LNCAP (cell line): Measurements from ENCODE around the gene ARMC8.

Experiments
- TF ChIP-seq, protein P1 (sequence below): fragments of 450-650 bp; IDR thresholded peaks from 2 replicates; pipeline ENCODE4 v1.5.1; 2017; ENCODE audit warnings: mild to moderate bottlenecking

ARMC8 gene

DNA sequence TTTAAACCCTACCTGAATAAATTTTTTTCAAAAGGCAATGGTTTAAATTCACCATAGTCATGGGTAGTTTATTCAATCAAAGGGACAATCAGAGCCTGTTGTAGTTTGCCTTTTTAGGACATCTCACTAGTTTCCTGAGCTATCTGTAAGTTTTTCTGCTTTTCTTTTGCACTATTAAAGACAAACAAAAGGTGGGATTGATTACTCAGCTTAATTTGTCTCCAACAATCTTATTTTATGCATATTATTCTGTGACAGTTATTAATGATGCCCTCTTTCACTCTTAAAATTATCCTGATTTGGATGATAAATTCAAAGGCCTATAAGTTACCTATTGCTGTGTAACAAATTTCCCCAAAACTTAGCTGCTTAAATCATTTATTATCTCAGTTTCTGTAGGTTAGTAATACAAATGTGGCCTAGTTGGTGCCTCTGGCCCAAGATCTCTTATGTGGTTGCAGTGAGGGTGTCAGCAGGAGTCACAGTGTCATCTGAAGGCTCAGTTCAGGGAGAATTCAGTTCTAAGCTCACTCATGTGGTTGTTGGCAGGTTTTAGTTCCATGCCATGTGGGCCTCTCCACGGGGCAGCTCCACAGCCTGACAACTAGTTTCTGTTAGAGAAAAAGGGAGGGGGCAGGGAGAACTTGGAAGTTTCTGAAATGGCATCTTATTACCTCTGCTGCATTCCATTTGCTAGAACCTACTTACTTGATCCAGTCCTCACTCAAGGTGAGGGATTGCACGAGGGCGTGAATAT is 16.0 kb downstream of the ARMC8 start:
- TF ChIP-seq, protein P1, sequence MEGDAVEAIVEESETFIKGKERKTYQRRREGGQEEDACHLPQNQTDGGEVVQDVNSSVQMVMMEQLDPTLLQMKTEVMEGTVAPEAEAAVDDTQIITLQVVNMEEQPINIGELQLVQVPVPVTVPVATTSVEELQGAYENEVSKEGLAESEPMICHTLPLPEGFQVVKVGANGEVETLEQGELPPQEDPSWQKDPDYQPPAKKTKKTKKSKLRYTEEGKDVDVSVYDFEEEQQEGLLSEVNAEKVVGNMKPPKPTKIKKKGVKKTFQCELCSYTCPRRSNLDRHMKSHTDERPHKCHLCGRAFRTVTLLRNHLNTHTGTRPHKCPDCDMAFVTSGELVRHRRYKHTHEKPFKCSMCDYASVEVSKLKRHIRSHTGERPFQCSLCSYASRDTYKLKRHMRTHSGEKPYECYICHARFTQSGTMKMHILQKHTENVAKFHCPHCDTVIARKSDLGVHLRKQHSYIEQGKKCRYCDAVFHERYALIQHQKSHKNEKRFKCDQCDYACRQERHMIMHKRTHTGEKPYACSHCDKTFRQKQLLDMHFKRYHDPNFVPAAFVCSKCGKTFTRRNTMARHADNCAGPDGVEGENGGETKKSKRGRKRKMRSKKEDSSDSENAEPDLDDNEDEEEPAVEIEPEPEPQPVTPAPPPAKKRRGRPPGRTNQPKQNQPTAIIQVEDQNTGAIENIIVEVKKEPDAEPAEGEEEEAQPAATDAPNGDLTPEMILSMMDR: no peak

GRCh38 chr3:138203938-138204337 is 16.8 kb downstream of the ARMC8 start:
- TF ChIP-seq, protein P1: no peak

GRCh38 chr3:138205527-138205926 is 18.4 kb downstream of the ARMC8 start:
- TF ChIP-seq, protein P1: no peak

DNA sequence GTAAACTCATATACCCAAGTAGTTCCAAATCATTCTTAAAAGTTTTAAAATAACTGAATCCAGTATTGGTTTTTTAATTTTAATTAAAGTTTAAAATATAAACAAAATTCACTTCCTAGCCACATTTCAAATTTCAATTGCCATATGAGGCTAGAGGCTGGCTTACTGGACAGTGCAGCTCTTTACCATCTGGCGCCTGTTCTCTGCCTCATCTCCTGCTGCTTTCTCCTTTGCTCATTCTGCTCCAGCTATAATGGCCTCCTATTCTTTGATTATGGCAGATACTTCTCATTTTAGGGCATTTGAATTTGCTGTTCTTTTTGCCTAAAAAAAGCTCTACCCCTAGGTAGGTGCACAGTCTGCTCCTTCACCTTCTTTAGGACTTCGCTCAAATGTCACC is 19.1 kb downstream of the ARMC8 start:
- TF ChIP-seq, protein P1: no peak

DNA sequence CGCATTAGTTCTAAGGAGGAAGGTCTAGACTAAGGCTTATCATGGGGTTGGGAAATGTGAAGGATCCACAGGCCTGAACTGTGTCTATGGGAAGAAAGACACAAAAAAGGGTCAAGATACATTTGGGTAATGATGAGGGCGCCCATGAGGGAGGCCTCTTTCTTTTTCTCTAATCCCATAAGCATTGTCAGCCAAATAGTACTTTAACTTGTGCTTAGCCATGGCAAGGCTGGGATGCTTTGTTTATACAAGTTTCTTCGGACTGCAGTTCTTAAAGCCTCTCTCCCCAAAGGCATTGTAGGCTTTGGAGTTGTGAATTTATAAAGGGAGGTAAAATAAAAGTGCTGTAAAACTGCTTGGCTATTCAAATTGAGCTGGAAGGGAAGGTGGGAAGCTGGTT is 23.4 kb downstream of the ARMC8 start:
- TF ChIP-seq, protein P1: no peak

- TF ChIP-seq, protein P1: no peak
These were observed 26.4 kb downstream of the ARMC8 start for GRCh38 chr3:138213398-138214085.

DNA sequence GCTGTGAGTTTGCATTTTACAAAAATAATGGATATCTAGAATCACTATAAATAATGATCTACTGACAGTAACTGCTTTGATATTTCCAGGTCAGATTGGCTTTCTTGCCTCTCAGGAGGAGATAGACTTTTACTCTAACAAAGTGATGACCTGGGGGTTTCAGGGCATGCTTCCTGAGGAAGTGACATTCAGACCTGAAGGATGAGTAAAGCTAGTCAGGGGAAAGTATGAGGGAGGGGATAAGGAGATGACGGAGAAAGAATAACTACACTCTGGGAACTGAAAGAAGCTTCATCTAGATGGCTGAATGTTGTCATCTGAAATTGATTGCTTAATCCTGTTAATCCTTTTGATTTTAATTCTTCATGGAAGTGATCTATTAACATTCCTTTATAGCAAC is 32.2 kb downstream of the ARMC8 start:
- TF ChIP-seq, protein P1: no peak
